ENCODE data around the gene CDK14.

Gene CDK14

GRCh38 chr7:90595801-90596670 lies at the start of gene CDK14:
Gene CDK14 (plus strand): TSS chr7:90596321. CDS start chr7:90596628, 307 bp downstream.
- H3K9ac ChIP-seq (ENCODE audit: low read depth, low read length): peak within 1 kb of the TSS; percentile 57
- peaks cover 10% of the 10 kb centered on the region for H3K4me1 ChIP-seq (ENCODE audit: control insufficient read depth, insufficient read depth, low read length)
- H3K27me3 ChIP-seq (ENCODE audit: control insufficient read depth, insufficient read depth, low read length): peaks cover 13% of the 10 kb centered on the region
- H3K4me3 ChIP-seq (ENCODE audit: low read depth, low read length): peak within 1 kb of the TSS; percentile 81
- H3K36me3 ChIP-seq (ENCODE audit: control insufficient read depth, insufficient read depth, low read length): no peaks in the 10 kb centered on the region
- no peaks in the 10 kb centered on the region for H3K9me3 ChIP-seq (ENCODE audit: control insufficient read depth, insufficient read depth, low read length)

DNA sequence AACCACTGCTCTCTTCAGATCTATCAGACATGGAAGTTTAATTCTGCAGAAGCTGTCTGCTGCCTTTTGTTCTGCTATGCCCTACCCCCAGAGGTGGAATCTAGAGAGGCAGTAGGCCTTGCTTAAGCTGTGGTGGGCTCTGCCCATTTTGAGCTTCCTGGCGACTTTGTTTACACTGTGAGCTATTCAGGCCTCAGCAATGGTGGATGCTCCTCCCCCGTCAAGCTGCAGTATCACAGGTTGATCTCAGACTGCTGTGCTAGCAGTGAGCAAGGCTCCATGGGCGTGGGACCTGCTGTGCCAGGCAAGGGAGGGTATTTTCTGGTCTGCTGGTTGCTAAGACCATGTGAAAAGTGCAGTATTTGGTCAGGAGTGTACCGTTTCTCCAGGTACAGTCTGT lies 45.1 kb upstream of the CDK14 start:
- H3K36me3 ChIP-seq (ENCODE audit: control insufficient read depth, insufficient read depth, low read length): no peaks in the 10 kb centered on the region
- H3K27me3 ChIP-seq (ENCODE audit: control insufficient read depth, insufficient read depth, low read length): no peaks in the 10 kb centered on the region
- H3K4me1 ChIP-seq (ENCODE audit: control insufficient read depth, insufficient read depth, low read length): no peaks in the 10 kb centered on the region
- no peak overlapping the region for H3K4me3 ChIP-seq (ENCODE audit: low read depth, low read length)
- no peak overlapping the region for H3K9ac ChIP-seq (ENCODE audit: low read depth, low read length)
- H3K9me3 ChIP-seq (ENCODE audit: control insufficient read depth, insufficient read depth, low read length): no peaks in the 10 kb centered on the region

DNA sequence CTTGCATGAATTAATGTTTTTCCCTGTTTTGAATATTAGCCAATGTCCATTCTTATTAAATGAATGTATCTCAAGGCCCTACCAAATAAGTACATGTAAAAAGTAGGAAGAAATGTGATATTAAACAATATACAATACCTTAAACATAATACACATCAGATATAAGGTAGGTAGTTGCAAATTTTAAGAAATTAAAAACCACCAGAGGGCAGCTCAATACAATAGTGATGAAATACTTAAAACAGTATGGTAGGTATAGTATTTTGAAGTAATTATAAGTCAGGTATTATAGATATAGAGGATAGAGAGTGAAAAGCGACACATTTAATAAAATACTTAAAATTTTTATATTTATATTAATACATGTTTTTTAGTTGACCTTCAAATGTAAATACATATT lies 43.6 kb upstream of the CDK14 start:
- Histone ChIP-seq H3K4me1 (ENCODE audit: control insufficient read depth, insufficient read depth, low read length) (no peaks in the 10 kb centered on the region), H3K27me3 (ENCODE audit: control insufficient read depth, insufficient read depth, low read length) (no peaks in the 10 kb centered on the region), H3K36me3 (ENCODE audit: control insufficient read depth, insufficient read depth, low read length) (no peaks in the 10 kb centered on the region), H3K4me3 (ENCODE audit: low read depth, low read length) (no peak overlapping the region), H3K9ac (ENCODE audit: low read depth, low read length) (no peak overlapping the region), H3K9me3 (ENCODE audit: control insufficient read depth, insufficient read depth, low read length) (no peaks in the 10 kb centered on the region)

GRCh38 chr7:90560730-90561129 lies 35.4 kb upstream of the CDK14 start:
- H3K36me3 ChIP-seq (ENCODE audit: control insufficient read depth, insufficient read depth, low read length): no peaks in the 10 kb centered on the region
- no peaks in the 10 kb centered on the region for H3K27me3 ChIP-seq (ENCODE audit: control insufficient read depth, insufficient read depth, low read length)
- no peaks in the 10 kb centered on the region for H3K9me3 ChIP-seq (ENCODE audit: control insufficient read depth, insufficient read depth, low read length)
- no peak overlapping the region for H3K4me3 ChIP-seq (ENCODE audit: low read depth, low read length)
- H3K9ac ChIP-seq (ENCODE audit: low read depth, low read length): no peak overlapping the region
- H3K4me1 ChIP-seq (ENCODE audit: control insufficient read depth, insufficient read depth, low read length): no peaks in the 10 kb centered on the region

DNA sequence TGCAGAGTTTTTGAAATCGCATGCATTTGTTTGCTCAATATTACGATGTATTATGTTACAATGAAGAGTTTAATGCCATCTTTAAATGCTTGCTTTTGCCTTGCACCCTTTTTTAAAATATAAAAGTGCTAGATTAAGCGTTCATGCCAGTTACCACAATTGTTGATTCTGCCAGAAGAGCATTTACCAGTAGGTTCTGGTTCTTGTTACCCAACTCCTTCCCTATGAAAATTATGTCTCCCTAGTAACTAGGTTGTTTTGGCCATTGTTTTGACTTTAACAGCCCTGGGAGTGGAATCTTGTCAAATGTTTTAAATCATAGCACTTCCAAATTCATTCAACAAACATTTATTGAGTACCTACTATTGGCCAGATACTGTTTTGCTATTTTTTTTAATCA lies 32.8 kb upstream of the CDK14 start:
- Histone ChIP-seq H3K27me3 (ENCODE audit: control insufficient read depth, insufficient read depth, low read length) (no peaks in the 10 kb centered on the region), H3K9ac (ENCODE audit: low read depth, low read length) (no peak overlapping the region), H3K36me3 (ENCODE audit: control insufficient read depth, insufficient read depth, low read length) (no peaks in the 10 kb centered on the region), H3K4me1 (ENCODE audit: control insufficient read depth, insufficient read depth, low read length) (no peaks in the 10 kb centered on the region), H3K9me3 (ENCODE audit: control insufficient read depth, insufficient read depth, low read length) (no peaks in the 10 kb centered on the region), H3K4me3 (ENCODE audit: low read depth, low read length) (no peak overlapping the region)

DNA sequence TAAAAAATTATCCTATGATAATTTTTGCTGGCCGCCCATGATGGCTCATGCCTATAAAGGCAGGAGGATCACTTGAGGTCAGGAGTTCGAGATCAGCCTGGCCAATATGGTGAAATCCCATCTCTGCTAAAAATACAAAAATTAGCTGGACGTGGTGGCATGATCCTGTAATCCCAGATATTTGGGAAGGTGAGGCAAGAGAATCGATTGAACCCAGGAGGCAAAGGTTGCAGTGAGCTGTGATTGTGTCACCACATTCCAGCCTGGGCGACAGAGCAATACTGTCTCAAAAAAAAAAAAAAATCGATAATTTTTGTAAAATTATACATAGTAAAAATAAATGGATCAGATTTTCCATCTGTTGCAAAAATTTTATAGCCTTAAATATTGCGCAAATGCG lies 31.7 kb upstream of the CDK14 start:
- Histone ChIP-seq H3K27me3 (ENCODE audit: control insufficient read depth, insufficient read depth, low read length) (no peaks in the 10 kb centered on the region), H3K4me3 (ENCODE audit: low read depth, low read length) (no peak overlapping the region), H3K9ac (ENCODE audit: low read depth, low read length) (no peak overlapping the region), H3K9me3 (ENCODE audit: control insufficient read depth, insufficient read depth, low read length) (no peaks in the 10 kb centered on the region), H3K36me3 (ENCODE audit: control insufficient read depth, insufficient read depth, low read length) (no peaks in the 10 kb centered on the region), H3K4me1 (ENCODE audit: control insufficient read depth, insufficient read depth, low read length) (no peaks in the 10 kb centered on the region)

DNA sequence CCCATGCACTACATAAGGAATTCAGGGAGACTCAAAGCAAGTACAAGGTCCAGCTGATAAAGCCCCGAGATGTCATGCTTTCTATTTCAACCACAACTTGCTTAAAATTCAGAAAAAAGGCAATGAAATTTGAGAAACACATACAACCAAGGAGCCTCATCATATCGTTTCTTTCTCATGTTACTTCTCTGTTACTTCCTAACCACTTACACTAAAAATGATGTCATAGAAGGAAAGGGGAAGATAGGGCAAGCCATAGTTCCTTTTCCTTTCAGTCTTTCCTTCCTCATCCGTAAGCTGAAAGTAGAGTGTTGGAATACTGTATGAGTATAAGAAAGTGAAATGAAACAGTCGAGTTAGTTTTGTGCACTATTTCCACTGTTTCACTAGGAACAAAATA lies 27.9 kb upstream of the CDK14 start:
- no peaks in the 10 kb centered on the region for H3K4me1 ChIP-seq (ENCODE audit: control insufficient read depth, insufficient read depth, low read length)
- no peak overlapping the region for H3K4me3 ChIP-seq (ENCODE audit: low read depth, low read length)
- no peaks in the 10 kb centered on the region for H3K27me3 ChIP-seq (ENCODE audit: control insufficient read depth, insufficient read depth, low read length)
- H3K9me3 ChIP-seq (ENCODE audit: control insufficient read depth, insufficient read depth, low read length): no peaks in the 10 kb centered on the region
- no peaks in the 10 kb centered on the region for H3K36me3 ChIP-seq (ENCODE audit: control insufficient read depth, insufficient read depth, low read length)
- H3K9ac ChIP-seq (ENCODE audit: low read depth, low read length): no peak overlapping the region

- no peaks in the 10 kb centered on the region for H3K4me1 ChIP-seq (ENCODE audit: control insufficient read depth, insufficient read depth, low read length)
- no peaks in the 10 kb centered on the region for H3K27me3 ChIP-seq (ENCODE audit: control insufficient read depth, insufficient read depth, low read length)
- no peaks in the 10 kb centered on the region for H3K36me3 ChIP-seq (ENCODE audit: control insufficient read depth, insufficient read depth, low read length)
- no peaks in the 10 kb centered on the region for H3K9me3 ChIP-seq (ENCODE audit: control insufficient read depth, insufficient read depth, low read length)
- H3K4me3 ChIP-seq (ENCODE audit: low read depth, low read length): no peak overlapping the region
- no peak overlapping the region for H3K9ac ChIP-seq (ENCODE audit: low read depth, low read length)
These were observed 26.8 kb upstream of the CDK14 start for GRCh38 chr7:90569368-90569767.

GRCh38 chr7:90570373-90570959 lies 25.7 kb upstream of the CDK14 start:
- H3K4me3 ChIP-seq (ENCODE audit: low read depth, low read length): no peak overlapping the region
- no peaks in the 10 kb centered on the region for H3K9me3 ChIP-seq (ENCODE audit: control insufficient read depth, insufficient read depth, low read length)
- no peak overlapping the region for H3K9ac ChIP-seq (ENCODE audit: low read depth, low read length)
- no peaks in the 10 kb centered on the region for H3K36me3 ChIP-seq (ENCODE audit: control insufficient read depth, insufficient read depth, low read length)
- H3K27me3 ChIP-seq (ENCODE audit: control insufficient read depth, insufficient read depth, low read length): no peaks in the 10 kb centered on the region
- H3K4me1 ChIP-seq (ENCODE audit: control insufficient read depth, insufficient read depth, low read length): no peaks in the 10 kb centered on the region

DNA sequence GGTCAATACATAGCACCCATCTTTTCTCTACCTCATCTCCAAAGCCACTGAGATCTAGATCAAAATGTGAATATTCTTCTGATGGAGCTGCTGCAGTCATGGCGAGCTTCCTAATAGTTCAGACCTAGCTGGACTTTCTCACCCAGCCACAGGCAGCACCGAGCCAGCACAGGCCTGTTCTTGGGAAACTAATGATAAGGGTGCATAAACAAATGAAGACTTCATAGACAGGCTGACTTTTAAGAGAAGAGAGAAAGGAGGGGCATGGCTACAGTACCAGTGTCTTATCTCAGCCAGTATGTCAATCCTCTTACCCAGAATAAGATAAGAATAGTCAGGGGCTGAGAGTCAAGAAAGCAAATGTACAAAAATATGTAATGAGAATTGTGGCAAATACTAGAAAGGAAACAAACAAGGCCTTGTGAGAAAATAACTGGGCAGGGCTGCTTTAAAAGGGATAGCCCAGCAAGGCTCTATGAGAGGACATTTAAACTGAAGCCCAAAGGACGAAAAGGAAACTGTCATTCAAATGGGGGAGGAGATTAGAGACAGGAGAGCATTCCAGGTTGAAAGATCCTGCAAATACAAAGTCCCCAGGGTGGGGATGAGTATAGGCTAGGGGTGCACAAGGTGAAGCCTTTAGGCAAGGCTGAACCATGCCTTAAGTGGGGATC lies 21.8 kb upstream of the CDK14 start:
- Histone ChIP-seq H3K4me1 (ENCODE audit: control insufficient read depth, insufficient read depth, low read length) (no peaks in the 10 kb centered on the region), H3K4me3 (ENCODE audit: low read depth, low read length) (no peak overlapping the region), H3K27me3 (ENCODE audit: control insufficient read depth, insufficient read depth, low read length) (no peaks in the 10 kb centered on the region), H3K9ac (ENCODE audit: low read depth, low read length) (no peak overlapping the region), H3K9me3 (ENCODE audit: control insufficient read depth, insufficient read depth, low read length) (no peaks in the 10 kb centered on the region), H3K36me3 (ENCODE audit: control insufficient read depth, insufficient read depth, low read length) (no peaks in the 10 kb centered on the region)

- Histone ChIP-seq H3K4me3 (ENCODE audit: low read depth, low read length) (no peak overlapping the region), H3K27me3 (ENCODE audit: control insufficient read depth, insufficient read depth, low read length) (no peaks in the 10 kb centered on the region), H3K9ac (ENCODE audit: low read depth, low read length) (no peak overlapping the region), H3K4me1 (ENCODE audit: control insufficient read depth, insufficient read depth, low read length) (no peaks in the 10 kb centered on the region), H3K36me3 (ENCODE audit: control insufficient read depth, insufficient read depth, low read length) (no peaks in the 10 kb centered on the region), H3K9me3 (ENCODE audit: control insufficient read depth, insufficient read depth, low read length) (no peaks in the 10 kb centered on the region)
These were observed 21.3 kb upstream of the CDK14 start for GRCh38 chr7:90574820-90575187.

Measured in iPS-15b (cell line).